Right lobe of liver (tissue), 4 donors: ENCODE results near the gene TTI1.

ENCODE experiments used
- CTCF ChIP-seq, 4 donors: fragments of 200-600 bp in 3 of 4; fragments of 450-650 bp in 1 of 4; IDR thresholded peaks; one replicate each; pipeline versions ENCODE4 v1.5.1 to v1.8.0; 2016 to 2022; ENCODE audit warnings: antibody characterized with exemption in 4 of 4, mild to moderate bottlenecking in 2 of 4
- POLR2A ChIP-seq: fragments of 450-650 bp; IDR thresholded peaks from one replicate; pipeline ENCODE4 v1.6.1; 2017; ENCODE audit warnings: antibody characterized with exemption, mild to moderate bottlenecking
- donor health status: DM: no; HTN: no; CAD: no.
- donor health status: DM: no; HTN: no; CAD: no.
- donor health status: DM: no; HTN: yes; CAD: no.

DNA sequence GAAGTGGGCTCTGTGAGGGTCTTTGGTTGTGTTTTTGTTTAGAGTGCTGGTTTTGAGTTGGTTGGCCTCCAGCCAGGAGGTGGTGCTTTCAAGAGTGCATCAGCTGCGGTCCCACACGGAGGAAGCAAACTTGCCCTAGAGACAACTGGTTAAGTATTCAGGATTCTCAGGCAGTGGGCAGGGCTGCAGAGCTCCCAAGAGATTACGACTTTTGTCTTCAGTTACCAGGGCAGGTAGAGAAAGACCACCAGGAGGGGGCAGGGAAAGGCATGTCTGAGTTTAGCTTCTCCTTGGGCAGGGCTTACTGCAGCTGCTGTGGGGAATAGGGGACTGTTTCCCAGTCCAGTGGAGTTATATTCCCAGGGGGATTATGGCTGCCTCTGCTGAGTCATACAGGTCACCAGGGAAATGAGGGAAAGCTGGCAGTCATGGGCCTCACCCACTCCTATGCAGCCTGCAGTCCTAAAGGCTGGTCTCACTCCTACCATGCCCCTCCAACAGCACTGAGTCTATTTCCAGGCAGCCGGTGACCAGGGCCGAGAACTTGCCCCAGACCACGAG, 64.3 kb downstream of the TTI1 start:
- no peak for TF ChIP-seq CTCF (IDR thresholded peaks at IDR 0.05)
- no peak for TF ChIP-seq POLR2A
